DND-41 (cell line): ENCODE data around the gene RNF6.

Source experiments
- ATAC-seq: fragments of 200-7000 bp; cut with Tn5 transposase; 3 replicates; pipeline ENCODE4 v1.9.1; 2021; ENCODE audit warnings: low read depth; ENCODE audit not compliant: insufficient read depth
- DNase-seq: peaks from one replicate; pipeline ENCODE4 v3.0.0-alpha.2; 2020
- H2AFZ ChIP-seq: 2 replicates; pipeline ENCODE4 v1.6.0; 2012; ENCODE audit warnings: low read depth, low read length
- H3K27ac ChIP-seq: 2 replicates; pipeline ENCODE4 v1.5.1; 2012; ENCODE audit warnings: low read length, inconsistent platforms
- H3K27me3 ChIP-seq: fragments of 200-600 bp; sonication (generic); 2 replicates; pipeline ENCODE4 v1.6.0; 2012; ENCODE audit warnings: low read length, mild to moderate bottlenecking, inconsistent platforms; ENCODE audit not compliant: insufficient read depth, poor library complexity
- H3K36me3 ChIP-seq: 2 replicates; pipeline ENCODE4 v1.5.1; 2012; ENCODE audit warnings: low read length, inconsistent platforms; ENCODE audit not compliant: insufficient read depth
- H3K4me1 ChIP-seq: 2 replicates; pipeline ENCODE4 v1.5.1; 2012; ENCODE audit warnings: mild to moderate bottlenecking, low read length; ENCODE audit not compliant: insufficient read depth
- H3K4me2 ChIP-seq: 2 replicates; pipeline ENCODE4 v1.6.0; 2012; ENCODE audit warnings: mild to moderate bottlenecking, moderate library complexity, low read length, inconsistent platforms; ENCODE audit not compliant: insufficient read depth
- H3K4me3 ChIP-seq, 2 experiments: fragments of 200-600 bp in 1 of 2; shearing (Covaris generic) in 1 of 2; 2 replicates each; pipeline ENCODE4 v1.5.1; 2012 to 2016; ENCODE audit warnings: inconsistent platforms in 2 of 2, low read length in 2 of 2, mild to moderate bottlenecking in 2 of 2, low read depth in 1 of 2, moderate library complexity in 1 of 2
- H3K79me2 ChIP-seq: 2 replicates; pipeline ENCODE4 v1.6.0; 2012; ENCODE audit warnings: low read length, inconsistent platforms; ENCODE audit not compliant: insufficient read depth
- H3K9ac ChIP-seq: 2 replicates; pipeline ENCODE4 v1.6.0; 2012; ENCODE audit warnings: low read depth, mild to moderate bottlenecking, inconsistent platforms, low read length, moderate library complexity
- H3K9me3 ChIP-seq: 2 replicates; pipeline ENCODE4 v1.5.1; 2012; ENCODE audit warnings: low read length, moderate library complexity, mild to moderate bottlenecking, inconsistent platforms; ENCODE audit not compliant: insufficient read depth, severe bottlenecking
- H4K20me1 ChIP-seq: 2 replicates; pipeline ENCODE4 v1.6.0; 2012; ENCODE audit warnings: low read length; ENCODE audit not compliant: insufficient read depth
- EZH2 ChIP-seq: IDR thresholded peaks from 3 replicates; pipeline ENCODE4 v1.6.1; 2012; ENCODE audit warnings: borderline replicate concordance, low read depth, mild to moderate bottlenecking, moderate library complexity, low read length, inconsistent platforms; ENCODE audit not compliant: severe bottlenecking
- TF ChIP-seq, protein P1 (sequence below): IDR thresholded peaks from 2 replicates; pipeline ENCODE4 v1.5.1; 2012; ENCODE audit warnings: borderline replicate concordance, low read length, moderate library complexity, mild to moderate bottlenecking; ENCODE audit not compliant: poor library complexity, severe bottlenecking; ENCODE audit errors: extremely low read depth

Gene RNF6

DNA sequence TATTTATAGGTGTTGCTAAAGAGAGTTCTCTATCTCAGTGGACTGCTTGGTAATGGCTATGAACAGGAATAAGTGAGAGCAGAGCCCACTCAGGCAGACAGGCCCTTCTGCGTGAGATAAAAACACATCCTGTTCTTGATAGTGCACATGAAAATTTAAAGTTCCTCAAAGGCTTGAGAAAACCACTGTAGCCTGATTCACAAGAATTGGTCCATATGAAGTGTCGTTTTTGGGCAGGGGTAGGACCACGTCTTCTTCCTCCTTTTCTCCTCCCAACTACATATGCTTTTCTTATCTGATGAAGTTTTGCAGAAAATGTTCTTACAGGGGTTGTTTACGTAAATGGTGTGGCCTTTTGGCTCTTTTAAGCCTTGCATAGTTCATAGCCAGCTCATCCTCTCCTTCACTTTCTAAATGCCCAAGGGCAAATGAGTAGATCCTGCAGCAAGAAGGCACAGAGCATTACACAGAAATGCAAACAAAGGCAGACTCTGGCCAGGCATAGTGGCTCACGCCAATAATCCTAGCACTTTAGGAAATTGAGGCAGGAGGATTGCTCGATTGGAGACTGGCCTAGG, 53.8 kb downstream of the RNF6 start:
- H3K79me2 ChIP-seq: no peaks in the 10 kb centered on the region
- H3K27ac ChIP-seq: peak overlapping the region; percentile 61
- DNase-seq (peak; percentile 45), ATAC-seq (peak; percentile 80)
- H3K9ac ChIP-seq: peak overlapping the region; percentile 11; the same call in 1 of the 2 replicates
- TF ChIP-seq EZH2: no peak
- TF ChIP-seq, protein P1, sequence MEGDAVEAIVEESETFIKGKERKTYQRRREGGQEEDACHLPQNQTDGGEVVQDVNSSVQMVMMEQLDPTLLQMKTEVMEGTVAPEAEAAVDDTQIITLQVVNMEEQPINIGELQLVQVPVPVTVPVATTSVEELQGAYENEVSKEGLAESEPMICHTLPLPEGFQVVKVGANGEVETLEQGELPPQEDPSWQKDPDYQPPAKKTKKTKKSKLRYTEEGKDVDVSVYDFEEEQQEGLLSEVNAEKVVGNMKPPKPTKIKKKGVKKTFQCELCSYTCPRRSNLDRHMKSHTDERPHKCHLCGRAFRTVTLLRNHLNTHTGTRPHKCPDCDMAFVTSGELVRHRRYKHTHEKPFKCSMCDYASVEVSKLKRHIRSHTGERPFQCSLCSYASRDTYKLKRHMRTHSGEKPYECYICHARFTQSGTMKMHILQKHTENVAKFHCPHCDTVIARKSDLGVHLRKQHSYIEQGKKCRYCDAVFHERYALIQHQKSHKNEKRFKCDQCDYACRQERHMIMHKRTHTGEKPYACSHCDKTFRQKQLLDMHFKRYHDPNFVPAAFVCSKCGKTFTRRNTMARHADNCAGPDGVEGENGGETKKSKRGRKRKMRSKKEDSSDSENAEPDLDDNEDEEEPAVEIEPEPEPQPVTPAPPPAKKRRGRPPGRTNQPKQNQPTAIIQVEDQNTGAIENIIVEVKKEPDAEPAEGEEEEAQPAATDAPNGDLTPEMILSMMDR: no peak
- H3K4me1 ChIP-seq: peaks cover 40% of the 10 kb centered on the region
- no peaks in the 10 kb centered on the region for H3K36me3 ChIP-seq
- H2AFZ ChIP-seq: no peak overlapping the region
- H3K4me3 ChIP-seq: no peak overlapping the region
- H3K27me3 ChIP-seq: no peaks in the 10 kb centered on the region
- no peaks in the 10 kb centered on the region for H3K9me3 ChIP-seq
- peak overlapping the region; percentile 57 for H3K4me2 ChIP-seq
- no peaks in the 10 kb centered on the region for H4K20me1 ChIP-seq

DNA sequence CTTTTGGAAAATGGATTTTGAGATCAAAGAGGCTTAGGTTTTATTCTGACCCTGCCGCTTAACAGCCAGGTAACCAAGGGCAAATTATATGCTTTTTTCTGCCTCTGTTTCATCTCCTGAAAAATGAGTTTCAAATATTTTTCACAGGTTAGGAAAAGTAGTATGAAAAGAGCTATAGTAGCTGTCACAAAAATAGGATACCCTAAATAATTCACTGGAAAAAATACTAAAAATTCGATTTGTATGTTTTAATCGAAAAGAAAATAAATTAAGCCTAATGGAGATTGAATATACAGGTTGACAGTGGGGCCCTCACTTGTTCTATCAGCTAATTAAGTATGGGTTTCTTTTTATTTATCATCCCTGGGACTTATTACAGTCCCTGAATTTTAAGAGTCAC, 58.3 kb downstream of the RNF6 start:
- no peaks in the 10 kb centered on the region for H3K79me2 ChIP-seq
- no peak for ATAC-seq
- H3K9ac ChIP-seq: no peak overlapping the region
- no peak overlapping the region for H2AFZ ChIP-seq
- no peak overlapping the region for H3K27ac ChIP-seq
- no peak for DNase-seq
- H4K20me1 ChIP-seq: no peaks in the 10 kb centered on the region
- no peak overlapping the region for H3K4me2 ChIP-seq
- H3K4me1 ChIP-seq: peaks cover 25% of the 10 kb centered on the region
- H3K4me3 ChIP-seq: no peak overlapping the region
- H3K9me3 ChIP-seq: no peaks in the 10 kb centered on the region
- no peaks in the 10 kb centered on the region for H3K36me3 ChIP-seq
- TF ChIP-seq, protein P1: no peak
- TF ChIP-seq EZH2: no peak
- no peaks in the 10 kb centered on the region for H3K27me3 ChIP-seq
